Measurements from ENCODE around the gene GALM.

DNA sequence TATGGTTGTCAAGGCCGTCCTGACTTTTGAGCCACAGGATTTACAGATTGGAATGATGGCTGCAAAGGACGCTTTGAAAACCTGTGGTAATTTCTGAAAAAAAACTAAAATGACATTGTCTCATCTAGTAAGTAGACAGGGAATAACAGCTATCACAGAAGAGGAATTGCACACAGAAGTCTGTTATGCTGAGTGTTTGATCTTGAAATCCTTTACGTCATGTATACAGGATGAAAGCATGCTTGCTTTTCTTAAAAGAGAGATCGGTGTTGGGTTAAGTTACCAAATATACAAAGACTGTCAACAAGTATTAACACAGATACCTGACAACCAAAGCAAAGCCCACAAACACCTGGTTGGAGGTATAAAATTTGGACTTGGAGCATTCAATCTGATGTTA lies 97.8 kb downstream of the GALM start:
- TF ChIP-seq POLR2A (IDR thresholded peaks at IDR 0.05): no peak
- TF ChIP-seq, protein P1, sequence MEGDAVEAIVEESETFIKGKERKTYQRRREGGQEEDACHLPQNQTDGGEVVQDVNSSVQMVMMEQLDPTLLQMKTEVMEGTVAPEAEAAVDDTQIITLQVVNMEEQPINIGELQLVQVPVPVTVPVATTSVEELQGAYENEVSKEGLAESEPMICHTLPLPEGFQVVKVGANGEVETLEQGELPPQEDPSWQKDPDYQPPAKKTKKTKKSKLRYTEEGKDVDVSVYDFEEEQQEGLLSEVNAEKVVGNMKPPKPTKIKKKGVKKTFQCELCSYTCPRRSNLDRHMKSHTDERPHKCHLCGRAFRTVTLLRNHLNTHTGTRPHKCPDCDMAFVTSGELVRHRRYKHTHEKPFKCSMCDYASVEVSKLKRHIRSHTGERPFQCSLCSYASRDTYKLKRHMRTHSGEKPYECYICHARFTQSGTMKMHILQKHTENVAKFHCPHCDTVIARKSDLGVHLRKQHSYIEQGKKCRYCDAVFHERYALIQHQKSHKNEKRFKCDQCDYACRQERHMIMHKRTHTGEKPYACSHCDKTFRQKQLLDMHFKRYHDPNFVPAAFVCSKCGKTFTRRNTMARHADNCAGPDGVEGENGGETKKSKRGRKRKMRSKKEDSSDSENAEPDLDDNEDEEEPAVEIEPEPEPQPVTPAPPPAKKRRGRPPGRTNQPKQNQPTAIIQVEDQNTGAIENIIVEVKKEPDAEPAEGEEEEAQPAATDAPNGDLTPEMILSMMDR (IDR thresholded peaks at IDR 0.05): no peak

All from uterus (tissue), 2 donors.